HG02938 (cell line): ENCODE results near the gene MRM2.

Experiments
- ATAC-seq: cut with Tn5 transposase; IDR thresholded peaks from one replicate; pipeline ENCODE4 v1.9.1; 2021; ENCODE audit warnings: mild to moderate bottlenecking, moderate library complexity; ENCODE audit not compliant: unreplicated experiment

The MRM2 gene

DNA sequence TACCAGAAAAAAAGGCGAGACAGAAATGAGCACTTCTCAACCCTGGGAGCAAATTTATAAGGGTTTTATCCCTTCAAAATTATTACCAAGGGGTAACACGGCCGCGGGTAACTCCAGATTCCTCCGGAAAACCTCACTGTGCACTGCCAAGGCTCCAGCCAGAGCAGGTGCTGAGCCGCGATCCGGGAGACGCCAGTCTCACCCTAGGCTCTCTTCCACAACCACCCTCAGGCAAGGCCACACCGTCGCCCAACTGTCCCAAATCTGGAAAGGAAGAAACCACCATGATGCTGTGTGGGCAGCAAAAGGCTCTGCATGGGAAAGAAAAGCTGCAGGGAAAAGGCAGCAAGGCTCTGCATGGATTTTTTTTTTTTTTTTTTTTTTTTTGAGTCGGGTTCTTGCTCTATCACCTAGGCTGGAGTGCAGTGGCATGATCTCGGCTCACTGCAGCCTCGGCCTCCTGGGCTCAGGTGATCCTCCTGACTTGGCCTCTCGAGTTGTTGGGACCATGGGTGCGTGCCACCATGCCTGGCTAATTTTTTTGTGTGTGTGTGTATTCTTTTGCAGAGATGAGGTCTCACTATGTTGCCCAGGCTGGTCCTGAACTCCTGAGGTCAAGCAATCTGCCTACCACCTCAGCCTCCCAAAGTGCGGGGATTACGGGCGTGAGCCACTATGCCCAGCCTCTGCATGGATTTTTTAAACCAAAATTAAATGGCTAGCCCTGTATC lies 48.3 kb downstream of the MRM2 start:
- no peak for ATAC-seq

DNA sequence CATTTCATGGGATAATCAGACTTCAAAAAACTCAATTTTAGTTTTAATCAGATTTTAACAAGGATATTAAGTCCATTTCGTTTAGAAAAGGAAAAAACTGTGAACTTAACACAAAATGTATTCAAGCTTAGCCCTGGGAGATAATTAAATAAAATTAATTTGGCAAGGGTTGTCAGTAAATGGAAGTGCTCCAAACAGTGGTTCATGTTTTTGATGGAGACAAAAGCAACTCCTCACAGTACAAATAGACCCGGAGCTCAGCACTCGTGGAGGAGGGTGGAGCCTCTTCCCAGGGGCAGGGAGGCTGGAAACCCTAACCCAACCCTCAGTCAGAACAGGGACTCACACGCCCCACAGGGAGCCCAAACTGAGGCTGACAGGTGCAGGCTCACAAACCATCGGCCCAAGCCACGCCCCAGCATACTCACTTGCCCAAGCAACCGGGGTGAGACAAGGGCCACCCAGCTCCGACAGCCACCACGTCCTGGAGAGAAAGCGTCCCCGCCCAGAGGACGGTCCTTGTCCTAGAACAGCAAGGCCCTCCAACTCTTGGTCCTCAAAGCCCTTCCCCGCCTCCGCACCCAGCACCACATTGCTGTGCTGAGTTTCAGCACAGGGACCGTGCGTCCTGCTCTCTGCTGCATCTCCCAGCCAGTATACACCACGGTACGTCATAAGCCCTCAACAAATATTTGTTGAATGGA lies 49.0 kb downstream of the MRM2 start:
- no peak for ATAC-seq

DNA sequence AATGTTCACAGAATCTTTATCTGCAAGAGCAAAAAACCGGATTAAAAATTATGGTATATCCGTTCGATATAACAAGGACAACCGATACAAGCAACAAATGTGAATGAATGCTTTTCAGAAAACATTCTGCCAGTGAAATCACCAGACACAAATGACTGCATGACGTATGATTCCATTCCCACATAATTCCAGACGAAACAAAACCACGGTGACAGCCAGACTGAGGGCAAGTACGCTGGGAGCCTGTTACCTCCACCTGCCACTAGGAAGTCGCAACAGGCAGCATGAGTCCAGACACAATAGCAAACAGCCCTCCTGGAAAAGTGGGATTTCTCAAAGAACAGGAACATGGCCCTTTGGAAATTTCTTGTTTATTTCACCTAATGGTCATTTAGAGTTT lies 51.0 kb downstream of the MRM2 start:
- no peak for ATAC-seq

DNA sequence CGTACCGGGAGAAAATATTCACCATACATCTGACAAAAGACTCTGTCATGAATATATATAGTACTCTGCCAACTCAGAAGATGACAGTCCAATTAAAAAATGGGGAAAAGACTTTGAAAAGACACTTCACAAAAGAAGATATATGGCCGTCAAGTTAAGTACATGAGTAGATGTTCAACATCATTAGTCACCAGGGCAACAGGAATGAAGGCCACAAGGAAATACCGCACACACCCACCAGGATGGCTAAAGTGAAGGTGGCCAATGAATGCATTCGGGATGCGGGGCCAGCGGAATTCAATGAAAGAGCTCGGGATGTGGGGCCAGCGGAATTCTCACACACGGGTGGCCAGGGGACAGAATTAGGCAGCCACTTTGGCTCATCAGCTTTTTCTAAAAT lies 51.5 kb downstream of the MRM2 start:
- no peak for ATAC-seq

DNA sequence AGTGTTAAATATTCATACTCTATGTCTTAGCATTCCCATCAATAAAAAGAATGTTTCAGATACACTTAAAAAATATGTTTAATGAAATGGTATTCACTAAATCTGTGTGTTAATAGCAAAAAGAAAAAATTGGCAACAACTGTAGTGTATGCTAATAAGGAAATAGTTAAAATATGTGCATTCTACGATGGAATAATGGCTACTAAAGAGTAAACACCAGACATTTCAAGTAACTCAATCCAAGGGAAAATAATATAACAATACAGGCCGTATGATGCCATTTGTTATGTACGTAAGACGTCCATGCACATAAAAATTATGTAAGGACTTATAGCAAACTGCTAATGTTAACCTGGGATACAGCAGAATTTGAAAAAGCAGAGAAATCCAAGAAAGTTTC lies 55.8 kb downstream of the MRM2 start:
- no peak for ATAC-seq

DNA sequence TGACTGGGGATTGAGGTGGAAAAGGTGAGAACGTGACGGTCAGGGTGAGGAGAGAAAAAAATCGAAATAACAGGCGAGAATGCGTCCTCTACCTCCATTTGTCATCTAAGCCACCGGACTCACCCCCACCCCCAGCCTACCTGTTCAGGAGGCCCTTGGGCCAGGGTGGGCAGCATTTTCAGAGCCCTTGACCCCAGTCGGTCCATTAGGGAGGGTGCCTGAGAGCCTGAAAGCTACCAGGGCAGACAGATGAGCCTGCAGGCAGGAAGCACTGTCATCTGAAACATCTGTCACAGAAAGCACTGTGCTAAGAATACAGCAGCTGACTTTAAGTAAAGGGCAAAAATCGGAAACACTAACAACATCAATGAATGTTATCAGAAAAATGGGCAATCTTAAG lies 56.3 kb downstream of the MRM2 start:
- ATAC-seq, result no peak
